HG03159 (cell line): ENCODE measurements around the gene WTIP.
"Not testable (repeated sequence)": the region's sequence is repeated elsewhere in the genome, so short reads cannot be mapped to it uniquely, and the experiment has no call there.

Experiments used
- ATAC-seq: cut with Tn5 transposase; IDR thresholded peaks from one replicate; pipeline ENCODE4 v1.9.1; 2021; ENCODE audit warnings: mild to moderate bottlenecking, moderate library complexity; ENCODE audit not compliant: unreplicated experiment

The WTIP gene

DNA sequence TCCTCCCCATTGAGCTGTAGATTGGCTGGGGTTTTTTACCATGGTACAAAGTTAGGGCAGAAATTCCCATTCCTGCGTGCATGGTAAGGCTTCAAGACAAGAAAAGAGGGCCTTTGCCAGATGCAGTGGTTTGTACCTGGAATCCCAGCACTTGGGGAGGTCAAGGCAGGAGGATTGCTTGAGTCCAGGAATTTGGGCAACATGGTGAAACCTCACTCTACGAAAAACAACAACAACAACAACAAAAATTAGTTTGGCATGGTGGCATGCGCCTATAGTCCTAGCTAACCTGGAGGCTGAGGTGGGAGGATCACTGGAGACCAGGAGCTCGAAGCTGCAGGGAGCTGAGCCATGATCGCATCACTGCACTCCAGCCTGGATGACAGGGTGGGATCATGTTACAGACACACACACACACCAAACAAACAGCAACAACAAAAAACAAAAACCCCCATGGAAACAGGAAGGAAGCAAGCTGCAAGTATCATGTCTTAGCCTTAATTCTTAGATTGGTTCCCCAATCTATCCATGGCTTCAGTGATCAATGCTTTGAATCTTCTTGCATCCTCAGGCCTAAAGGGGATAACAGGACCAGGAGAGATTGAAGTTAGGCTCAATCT lies 5.5 kb upstream of the WTIP start:
- ATAC-seq: no peak

GRCh38 chr19:34478496-34478895 lies 3.1 kb upstream of the WTIP start:
- ATAC-seq: not testable (repeated sequence)

DNA sequence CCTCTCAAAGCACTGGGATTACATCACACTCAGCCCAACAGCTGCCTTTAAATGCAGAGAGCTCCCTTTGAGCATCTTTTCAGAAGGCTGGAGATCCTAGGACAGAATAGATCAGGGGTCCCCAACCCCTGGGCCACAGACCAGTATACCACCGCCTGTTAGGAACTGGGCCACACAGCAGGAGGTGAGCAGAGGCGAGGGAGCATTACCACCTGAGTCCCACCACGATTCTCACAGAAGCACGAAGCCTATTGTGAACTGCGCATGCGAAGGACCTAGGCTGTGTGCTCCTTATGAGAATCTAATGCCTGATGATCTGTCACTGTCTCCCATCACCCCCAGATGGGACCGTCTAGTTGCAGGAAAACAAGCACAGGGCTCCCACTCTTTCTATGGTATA lies 2.2 kb upstream of the WTIP start:
- no peak for ATAC-seq

- ATAC-seq: no peak
Observed at GRCh38 chr19:34480491-34480890, 1.1 kb upstream of the WTIP start.

DNA sequence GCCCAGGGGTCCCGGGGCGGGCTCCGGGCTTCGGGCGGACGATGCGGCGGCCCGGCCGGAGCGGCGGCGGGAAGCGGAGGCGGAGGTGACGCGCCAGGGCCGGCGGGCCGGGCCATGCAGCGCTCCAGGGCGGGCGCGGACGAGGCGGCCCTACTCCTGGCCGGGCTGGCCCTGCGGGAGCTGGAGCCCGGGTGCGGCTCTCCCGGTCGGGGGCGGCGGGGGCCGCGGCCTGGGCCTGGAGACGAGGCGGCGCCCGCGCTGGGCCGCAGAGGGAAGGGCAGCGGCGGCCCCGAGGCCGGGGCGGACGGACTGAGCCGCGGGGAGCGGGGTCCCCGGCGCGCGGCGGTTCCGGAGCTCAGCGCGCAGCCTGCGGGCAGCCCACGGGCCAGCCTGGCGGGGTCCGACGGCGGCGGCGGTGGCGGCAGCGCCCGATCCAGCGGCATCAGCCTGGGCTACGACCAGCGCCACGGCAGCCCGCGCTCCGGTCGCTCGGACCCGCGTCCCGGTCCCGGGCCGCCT lies 362 bp downstream of the WTIP start:
- no peak for ATAC-seq

DNA sequence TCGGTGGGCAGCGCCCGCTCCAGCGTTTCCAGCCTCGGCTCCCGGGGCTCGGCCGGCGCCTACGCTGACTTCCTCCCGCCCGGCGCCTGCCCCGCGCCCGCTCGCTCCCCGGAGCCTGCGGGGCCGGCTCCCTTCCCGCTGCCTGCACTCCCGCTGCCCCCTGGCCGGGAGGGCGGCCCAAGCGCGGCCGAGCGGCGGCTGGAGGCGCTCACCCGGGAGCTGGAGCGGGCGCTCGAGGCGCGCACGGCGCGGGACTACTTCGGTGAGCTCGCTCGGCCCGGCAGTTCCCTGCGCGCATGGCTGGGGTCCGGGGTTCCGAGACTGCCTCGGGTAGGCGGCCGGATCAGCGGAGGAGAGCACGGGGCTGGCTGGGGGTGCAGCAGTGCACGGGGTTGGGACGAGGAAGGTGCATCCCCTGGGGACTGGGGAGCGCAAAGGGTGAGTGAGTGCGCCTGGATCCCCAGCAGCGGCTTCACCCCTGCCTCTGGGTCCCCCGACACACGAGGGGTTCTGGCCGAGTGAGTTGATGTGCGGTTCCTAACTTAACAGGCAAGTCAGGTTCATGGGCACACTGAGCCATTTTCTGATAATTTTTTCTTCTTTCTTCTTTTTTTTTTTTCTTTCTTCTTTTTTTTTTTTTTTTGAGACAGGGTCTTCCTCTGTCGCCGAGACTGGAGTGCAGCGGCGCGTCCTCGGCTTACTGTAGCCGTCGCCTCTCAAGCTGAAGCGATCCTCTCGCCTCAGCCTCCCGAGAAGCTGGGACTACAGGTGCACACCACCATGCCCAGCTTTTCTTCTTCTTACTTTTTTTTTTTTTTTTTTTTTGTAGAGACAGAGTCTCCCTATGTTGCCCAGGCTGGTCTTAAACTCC lies 1.1 kb downstream of the WTIP start:
- no peak for ATAC-seq

DNA sequence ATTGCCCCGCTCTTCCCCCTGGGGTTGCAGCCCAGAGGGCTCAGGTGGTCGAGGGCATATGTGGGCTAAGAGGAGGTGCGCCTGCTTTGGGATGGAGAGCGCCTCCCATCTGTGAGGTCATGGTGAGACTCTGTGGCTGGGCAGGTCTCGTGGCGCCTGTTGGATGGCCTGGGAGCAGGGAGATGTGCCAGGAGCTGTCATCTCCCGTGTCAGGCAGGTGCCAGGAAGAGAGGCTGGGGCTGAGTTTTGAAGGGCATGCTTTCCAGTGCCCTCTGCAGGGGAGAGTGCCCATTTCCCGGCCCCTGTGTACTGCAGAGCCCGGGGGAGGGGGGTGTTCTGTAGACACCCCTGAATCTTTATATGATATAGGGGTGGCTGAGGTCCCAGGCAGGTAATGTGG lies 2.8 kb downstream of the WTIP start:
- no peak for ATAC-seq

DNA sequence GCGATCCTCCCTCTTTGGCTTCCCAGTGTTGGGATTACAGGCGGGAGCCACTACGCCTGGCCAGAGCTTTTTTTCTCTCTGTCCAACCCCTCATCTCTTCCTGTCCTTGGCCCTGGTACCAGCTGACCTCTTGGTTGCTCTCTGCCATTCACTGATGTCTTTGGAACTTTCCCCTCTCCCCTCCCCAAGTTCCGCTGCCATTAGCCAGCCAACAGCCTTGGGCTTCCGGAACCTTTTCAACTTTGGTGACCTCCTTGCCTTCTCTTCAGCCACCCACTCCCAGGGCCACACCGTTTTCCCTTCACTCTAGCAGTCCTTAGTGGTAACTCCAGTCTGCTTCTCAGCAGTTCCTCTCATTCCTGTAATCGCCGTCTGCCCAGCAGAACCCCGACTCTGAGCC lies 4.3 kb downstream of the WTIP start:
- no peak for ATAC-seq

DNA sequence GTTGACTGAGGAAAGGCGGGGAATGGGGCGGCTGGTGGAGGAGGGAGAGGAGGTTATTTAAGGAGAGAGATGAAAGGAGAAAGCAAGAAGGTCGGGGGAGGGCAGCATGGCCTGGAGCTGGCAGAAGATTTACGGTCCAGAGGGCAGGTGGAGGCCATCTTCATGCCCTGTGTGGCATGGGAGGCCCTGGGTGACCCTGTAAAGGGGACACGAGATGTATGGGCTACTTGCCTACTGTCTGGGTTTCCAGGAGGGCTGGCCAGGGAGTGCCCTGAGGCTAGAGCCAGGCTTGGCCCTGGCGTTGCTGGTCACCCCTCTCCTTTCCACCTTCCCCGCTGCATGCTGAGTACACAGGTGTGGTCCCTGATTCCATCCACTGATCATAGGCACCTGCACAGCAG lies 6.1 kb downstream of the WTIP start:
- no peak for ATAC-seq

DNA sequence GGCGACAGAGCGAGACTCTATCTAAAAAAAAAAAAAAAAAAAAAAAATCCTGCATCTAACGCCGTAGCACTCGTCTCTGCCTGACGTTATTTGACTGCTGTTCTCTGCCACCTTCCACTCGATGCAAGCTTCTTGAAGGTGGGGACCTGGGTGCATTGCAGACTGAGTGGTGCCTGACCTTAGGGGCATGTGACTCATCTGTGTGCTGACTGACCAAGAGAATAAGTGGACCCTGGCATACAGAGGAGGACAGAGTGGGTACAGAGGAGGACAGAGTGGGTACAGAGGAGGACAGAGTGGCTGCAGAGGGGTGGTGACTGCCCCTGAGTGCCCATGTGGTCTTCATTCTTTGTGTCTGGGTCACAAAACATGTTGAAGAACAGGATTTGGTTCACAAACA lies 7.6 kb downstream of the WTIP start:
- no peak for ATAC-seq

- ATAC-seq: no peak
Observed at GRCh38 chr19:34490141-34490766, 8.7 kb downstream of the WTIP start.

DNA sequence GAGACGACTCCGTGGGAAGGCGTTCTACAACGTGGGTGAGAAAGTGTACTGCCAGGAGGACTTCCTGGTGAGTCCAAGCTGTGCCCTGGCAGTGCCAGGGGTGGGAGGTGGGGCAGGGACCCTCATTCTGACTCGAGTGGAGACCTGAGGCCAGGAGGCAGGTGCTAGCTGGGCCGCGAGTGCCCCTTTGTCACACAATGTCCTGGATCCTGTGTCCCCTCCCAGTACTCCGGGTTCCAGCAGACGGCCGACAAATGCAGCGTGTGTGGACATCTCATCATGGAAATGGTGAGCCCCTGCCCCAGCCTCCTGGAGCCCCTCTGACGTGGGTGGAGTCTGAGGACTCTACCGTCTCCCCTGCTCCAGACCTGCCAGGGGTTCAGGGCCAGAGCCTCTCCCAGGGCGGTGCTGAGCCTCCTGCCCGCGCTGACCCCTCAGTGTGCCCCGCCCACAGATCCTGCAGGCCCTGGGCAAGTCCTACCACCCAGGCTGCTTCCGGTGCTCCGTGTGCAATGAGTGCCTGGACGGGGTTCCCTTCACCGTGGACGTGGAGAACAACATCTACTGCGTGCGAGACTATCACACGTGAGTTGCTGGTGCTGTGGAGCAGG lies 11.6 kb downstream of the WTIP start:
- no peak for ATAC-seq

DNA sequence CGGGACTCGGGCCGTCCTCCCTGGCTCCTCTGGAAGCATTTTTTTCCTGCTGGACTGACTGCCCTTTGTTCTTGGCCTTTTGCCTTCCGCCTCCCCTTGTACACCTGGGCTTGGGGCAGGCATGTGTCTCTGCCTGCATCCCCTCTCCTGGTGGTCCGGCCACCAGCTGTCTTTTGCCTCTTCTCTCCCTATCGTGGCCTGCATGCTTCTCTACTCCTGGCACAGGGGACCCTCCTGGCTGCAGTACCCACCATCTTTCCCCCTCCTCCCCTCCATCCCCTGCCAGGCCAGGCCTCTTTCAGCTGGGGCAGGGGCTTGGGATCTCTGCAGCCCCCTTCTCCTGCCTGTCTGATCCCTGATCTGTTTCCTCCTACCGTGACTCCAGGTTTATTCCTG lies 12.1 kb downstream of the WTIP start:
- ATAC-seq: no peak

- no peak for ATAC-seq
Observed at GRCh38 chr19:34494601-34495000, 13.0 kb downstream of the WTIP start.

GRCh38 chr19:34495416-34495815 lies 13.9 kb downstream of the WTIP start:
- no peak for ATAC-seq

DNA sequence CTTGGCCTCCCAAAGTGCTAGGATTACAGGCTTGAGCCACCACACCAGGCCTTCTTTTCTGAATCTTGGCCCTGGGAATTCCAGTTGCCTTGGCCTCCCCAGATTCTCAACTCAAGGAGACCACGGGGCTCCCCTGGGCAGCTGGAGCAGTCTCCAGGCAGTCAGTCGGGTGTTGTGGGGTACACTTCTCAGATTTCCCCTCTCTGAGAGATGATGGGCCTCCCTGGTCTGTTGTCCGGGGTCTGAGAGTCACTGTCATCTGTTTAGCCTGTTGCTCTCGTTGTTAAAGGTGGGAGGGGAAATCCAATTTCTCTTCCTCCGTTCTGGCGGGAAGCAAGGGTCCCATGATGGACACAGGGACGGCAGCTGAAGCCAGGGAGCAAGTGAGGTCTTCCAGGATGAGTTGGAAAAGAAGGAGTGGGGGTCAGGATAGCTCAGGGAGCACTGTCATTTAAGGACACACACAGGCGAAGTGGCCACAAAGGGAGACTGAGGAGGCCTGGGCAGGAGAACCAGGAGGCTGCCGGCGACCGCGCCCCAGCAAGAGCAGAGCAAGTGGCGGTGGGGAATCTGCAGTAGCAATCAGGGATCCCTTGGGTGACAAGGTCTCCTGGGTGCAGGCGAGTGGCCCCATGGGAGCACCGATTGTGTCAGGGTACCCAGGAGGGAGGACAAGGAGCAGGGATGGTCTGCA lies 15.7 kb downstream of the WTIP start:
- ATAC-seq: no peak

GRCh38 chr19:34499155-34499834 lies 17.7 kb downstream of the WTIP start:
- no peak for ATAC-seq

- no peak for ATAC-seq
Observed at GRCh38 chr19:34500656-34501120, 19.1 kb downstream of the WTIP start.

DNA sequence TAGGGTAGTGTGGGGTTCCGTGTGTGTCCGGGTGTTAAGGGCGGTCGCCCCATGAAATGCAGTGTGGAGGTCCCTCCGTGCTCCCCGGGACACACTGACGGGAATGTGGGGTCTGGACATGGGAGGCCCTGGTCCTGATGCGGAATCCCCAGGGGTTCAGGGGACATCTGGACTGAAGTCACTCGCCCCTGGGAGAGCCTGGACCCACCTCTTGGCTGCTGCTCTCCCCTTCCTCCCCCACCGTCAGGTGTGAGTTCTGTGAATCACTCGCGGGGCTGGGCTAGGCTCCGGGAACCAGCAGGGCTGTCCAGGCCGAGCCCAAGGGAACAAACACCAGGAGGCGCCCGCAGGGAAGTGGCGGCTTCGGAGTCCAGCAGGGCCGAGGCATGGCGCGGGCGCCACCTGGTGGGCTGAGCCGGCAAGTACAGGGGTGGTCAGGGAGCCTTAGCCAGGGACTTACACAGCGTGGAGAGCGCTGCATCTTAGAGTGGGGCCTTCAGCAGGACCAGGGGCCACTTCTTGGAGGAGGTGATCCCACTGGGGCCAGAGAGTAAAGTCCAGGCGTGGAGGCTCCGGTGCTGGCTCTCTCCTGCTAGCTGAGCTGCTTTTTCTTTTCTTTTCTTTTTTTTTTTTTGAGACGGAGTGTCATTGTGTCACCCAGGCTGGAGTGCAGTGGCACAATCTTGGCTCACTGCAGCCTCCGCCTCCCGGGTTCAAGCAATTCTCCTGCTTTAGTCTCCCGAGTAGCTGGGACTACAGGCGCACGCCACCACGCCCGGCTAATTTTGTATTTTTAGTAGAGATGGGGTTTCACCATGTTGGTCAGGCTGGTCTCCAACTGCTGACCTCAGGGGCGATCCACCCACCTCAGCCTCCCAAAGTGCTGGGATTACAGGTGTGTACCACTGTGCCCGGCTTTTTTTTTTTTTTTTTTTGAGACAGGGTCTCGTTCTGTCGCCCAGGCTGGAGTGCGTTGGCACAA lies 20.1 kb downstream of the WTIP start:
- ATAC-seq: peak; percentile 86
